Heart left ventricle (tissue), 13 donors: ENCODE measurements around the gene PNRC1.

ENCODE experiments used
- POLR2A ChIP-seq, 2 donors: fragments of 450-650 bp; IDR thresholded peaks; one replicate each; pipeline ENCODE4 v1.6.1; 2017; ENCODE audit warnings: antibody characterized with exemption in 2 of 2, mild to moderate bottlenecking in 2 of 2, moderate library complexity in 2 of 2
- TF ChIP-seq, protein P1 (sequence below), 12 donors: fragments of 200-600 bp; sonication (generic) in 4 of 12; IDR thresholded peaks; one replicate each; pipeline versions ENCODE4 v1.5.0 to v1.8.0; 2018 to 2022; ENCODE audit warnings: antibody characterized with exemption in 12 of 12, mild to moderate bottlenecking in 5 of 12
- donor health status: ischemic (EF 13 %, LVEDD 7.1; RV severe dilation, severe dysfunction).
- donor health status: DM: no; HTN: yes; CAD: no.
- donor health status: DM: no; HTN: no; CAD: no.
- donor health status: ischemic (EF 25% LVEDD 6.9; RV normal size, moderate dysfunction).
- donor health status: ischemic (EF 25% LVEDD 5.7; RV mildly dilated, moderate dysfunction).
- donor health status: ischemic (EF 35%, LVEDD 5.7; RV mildly dilated, moderate dysfunction).
- donor health status: nonischemic (EF 11% LVEDD 7.7; RV severe dilation, severe dysfunction).
- donor health status: DM: yes; HTN: yes; CAD: no.
- donor health status: PGD.
- donor health status: ischemic (EF 29% LVEDD 5.4; RV normal size, mild dysfunction).
- donor health status: nonischemic (EF 23%, LVEDD 6.1; RV moderate dilation, normal function).

DNA sequence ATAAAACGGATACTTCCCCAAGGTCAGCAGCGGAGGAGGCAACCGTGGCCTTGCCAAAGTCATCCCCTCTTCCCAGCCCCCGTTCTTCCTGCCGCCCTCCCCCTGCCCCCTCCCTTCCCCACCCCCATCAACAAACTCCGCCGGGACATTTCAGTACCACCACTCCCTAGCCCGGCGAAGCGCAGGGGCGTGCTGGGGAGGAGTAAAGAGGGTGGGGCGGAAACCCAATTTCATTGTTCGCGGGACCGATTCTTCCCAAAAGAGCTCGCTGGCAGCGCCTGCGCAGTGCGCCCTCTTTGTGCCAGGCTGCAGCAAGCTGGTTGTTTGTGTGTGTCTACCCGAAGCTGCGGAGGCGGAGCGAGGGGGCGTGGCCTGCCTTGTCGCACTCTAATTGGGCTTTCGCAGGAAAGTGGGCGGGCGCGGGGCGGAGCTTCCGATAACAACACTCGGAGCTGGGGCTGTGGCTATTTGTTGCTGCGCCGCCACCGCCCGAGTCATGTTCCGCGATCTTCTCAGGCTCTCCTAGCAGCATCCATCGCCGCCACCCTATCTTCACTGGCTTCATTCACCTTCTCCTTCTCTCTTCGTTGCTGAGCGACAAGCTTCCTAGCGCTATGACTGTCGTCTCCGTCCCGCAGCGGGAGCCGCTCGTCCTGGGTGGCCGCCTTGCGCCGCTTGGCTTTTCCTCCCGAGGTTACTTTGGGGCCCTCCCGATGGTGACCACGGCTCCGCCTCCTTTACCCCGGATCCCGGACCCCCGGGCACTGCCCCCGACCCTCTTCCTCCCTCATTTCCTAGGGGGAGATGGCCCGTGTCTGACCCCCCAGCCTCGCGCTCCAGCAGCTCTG lies at the start of gene PNRC1:
- TF ChIP-seq, protein P1, sequence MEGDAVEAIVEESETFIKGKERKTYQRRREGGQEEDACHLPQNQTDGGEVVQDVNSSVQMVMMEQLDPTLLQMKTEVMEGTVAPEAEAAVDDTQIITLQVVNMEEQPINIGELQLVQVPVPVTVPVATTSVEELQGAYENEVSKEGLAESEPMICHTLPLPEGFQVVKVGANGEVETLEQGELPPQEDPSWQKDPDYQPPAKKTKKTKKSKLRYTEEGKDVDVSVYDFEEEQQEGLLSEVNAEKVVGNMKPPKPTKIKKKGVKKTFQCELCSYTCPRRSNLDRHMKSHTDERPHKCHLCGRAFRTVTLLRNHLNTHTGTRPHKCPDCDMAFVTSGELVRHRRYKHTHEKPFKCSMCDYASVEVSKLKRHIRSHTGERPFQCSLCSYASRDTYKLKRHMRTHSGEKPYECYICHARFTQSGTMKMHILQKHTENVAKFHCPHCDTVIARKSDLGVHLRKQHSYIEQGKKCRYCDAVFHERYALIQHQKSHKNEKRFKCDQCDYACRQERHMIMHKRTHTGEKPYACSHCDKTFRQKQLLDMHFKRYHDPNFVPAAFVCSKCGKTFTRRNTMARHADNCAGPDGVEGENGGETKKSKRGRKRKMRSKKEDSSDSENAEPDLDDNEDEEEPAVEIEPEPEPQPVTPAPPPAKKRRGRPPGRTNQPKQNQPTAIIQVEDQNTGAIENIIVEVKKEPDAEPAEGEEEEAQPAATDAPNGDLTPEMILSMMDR (IDR thresholded peaks at IDR 0.05) = peak in 1 of 12 donors; percentile 8
- peak; percentile 95 to 100 for TF ChIP-seq POLR2A (IDR thresholded peaks at IDR 0.05)
